HEK293 (cell line): ENCODE results near the gene CDH8.

Experiments used
- ATF2 ChIP-seq: fragments of 450-650 bp; formaldehyde crosslinking; IDR thresholded peaks from 2 replicates; pipeline ENCODE4 v1.5.1; 2016; ENCODE audit warnings: missing biosample characterization, missing genetic modification characterization, low read depth
- BCL11A ChIP-seq: fragments of 450-650 bp; formaldehyde crosslinking; IDR thresholded peaks from 2 replicates; pipeline ENCODE4 v1.5.1; 2016; ENCODE audit warnings: low read depth, missing biosample characterization, missing genetic modification characterization
- CTCF ChIP-seq: fragments of 450-650 bp; formaldehyde crosslinking; IDR thresholded peaks from 2 replicates; pipeline ENCODE4 v1.5.1; 2016; ENCODE audit warnings: missing biosample characterization, missing genetic modification characterization
- ELK4 ChIP-seq: IDR thresholded peaks from 2 replicates; pipeline ENCODE4 v1.6.1; 2011; ENCODE audit warnings: mild to moderate bottlenecking, low read depth, low read length, borderline replicate concordance
- SALL2 ChIP-seq: fragments of 450-650 bp; formaldehyde crosslinking; IDR thresholded peaks from 2 replicates; pipeline ENCODE4 v1.5.0; 2017; ENCODE audit warnings: missing biosample characterization, mild to moderate bottlenecking, missing genetic modification characterization, borderline replicate concordance
- ZBTB17 ChIP-seq: fragments of 450-650 bp; formaldehyde crosslinking; IDR thresholded peaks from 2 replicates; pipeline ENCODE4 v1.5.1; 2016; ENCODE audit warnings: missing biosample characterization, missing genetic modification characterization
- ZBTB44 ChIP-seq: fragments of 450-650 bp; IDR thresholded peaks from 2 replicates; pipeline ENCODE4 v1.5.1; 2018; ENCODE audit warnings: missing biosample characterization, mild to moderate bottlenecking, missing genetic modification characterization
- ZNF324 ChIP-seq: fragments of 450-650 bp; formaldehyde crosslinking; IDR thresholded peaks from 2 replicates; pipeline ENCODE4 v1.5.1; 2016; ENCODE audit warnings: missing biosample characterization, missing genetic modification characterization
- ZNF670 ChIP-seq: fragments of 450-650 bp; formaldehyde crosslinking; IDR thresholded peaks from 2 replicates; pipeline ENCODE4 v1.5.1; 2016; ENCODE audit warnings: missing biosample characterization, missing genetic modification characterization, low read depth

- TF ChIP-seq CTCF (tag by site-specific recombination) (no peak), ZBTB44 (tag by site-specific recombination) (no peak), ATF2 (no peak), ELK4 (no peak), ZBTB17 (tag by site-specific recombination) (no peak), ZNF670 (no peak), ZNF324 (no peak), BCL11A (tag by site-specific recombination) (no peak), SALL2 (tag by site-specific recombination) (no peak)
Measured at GRCh38 chr16:61887903-61888302, 148.3 kb downstream of the CDH8 start.
